HG03520 (cell line): ENCODE measurements around the gene PSMD12.
A peak's percentile ranks its signal among the peaks of the same experiment; 100 is the strongest.
"Not testable (repeated sequence)": the region's sequence is repeated elsewhere in the genome, so short reads cannot be mapped to it uniquely, and the experiment has no call there.

Experiments used
- ATAC-seq: cut with Tn5 transposase; IDR thresholded peaks from one replicate; pipeline ENCODE4 v1.9.1; 2021; ENCODE audit warnings: mild to moderate bottlenecking, moderate library complexity; ENCODE audit not compliant: unreplicated experiment

The PSMD12 gene

GRCh38 chr17:67388536-67388935, 22.2 kb upstream of the PSMD12 start:
- ATAC-seq = not testable (repeated sequence)

GRCh38 chr17:67386965-67387551, 20.7 kb upstream of the PSMD12 start:
- ATAC-seq = no peak

- no peak for ATAC-seq
Observed at GRCh38 chr17:67385122-67385988, 19.0 kb upstream of the PSMD12 start.

GRCh38 chr17:67381929-67382257, 15.5 kb upstream of the PSMD12 start:
- ATAC-seq = no peak

- no peak for ATAC-seq
Observed at GRCh38 chr17:67379251-67379630, 12.9 kb upstream of the PSMD12 start.

- peak; percentile 27 for ATAC-seq
Observed at GRCh38 chr17:67378454-67379250, 12.3 kb upstream of the PSMD12 start.

GRCh38 chr17:67377488-67378453, 11.4 kb upstream of the PSMD12 start:
- ATAC-seq = no peak

- peak; percentile 68 for ATAC-seq
Observed at GRCh38 chr17:67376737-67377487, 10.5 kb upstream of the PSMD12 start, which contains the start of gene PITPNC1. PITPNC1 (plus strand) TSS chr17:67377281.

GRCh38 chr17:67376415-67376736, 10.0 kb upstream of the PSMD12 start:
- no peak for ATAC-seq

GRCh38 chr17:67375716-67376115, 9.3 kb upstream of the PSMD12 start:
- ATAC-seq = no peak

GRCh38 chr17:67375054-67375427, 8.7 kb upstream of the PSMD12 start:
- no peak for ATAC-seq

GRCh38 chr17:67374329-67375053, 8.1 kb upstream of the PSMD12 start:
- ATAC-seq = no peak

- ATAC-seq = no peak
Observed at GRCh38 chr17:67372751-67373150, 6.4 kb upstream of the PSMD12 start.

GRCh38 chr17:67369676-67370075, 3.3 kb upstream of the PSMD12 start:
- ATAC-seq = no peak

- ATAC-seq = no peak
Observed at GRCh38 chr17:67365738-67366192, 612 bp downstream of the PSMD12 start.

GRCh38 chr17:67364847-67365737, 1.3 kb downstream of the PSMD12 start:
- ATAC-seq = no peak

GRCh38 chr17:67362173-67362572, 4.2 kb downstream of the PSMD12 start:
- ATAC-seq = no peak

- ATAC-seq = no peak
Observed at GRCh38 chr17:67360880-67361279, 5.5 kb downstream of the PSMD12 start.
